HS-5 (cell line): ENCODE measurements around the gene LDB2.

Experiments used
- DNase-seq: peaks from one replicate; pipeline ENCODE4 v3.0.0-alpha.2; 2012; ENCODE audit warnings: low read depth

LDB2 gene

GRCh38 chr4:16884673-16885460 lies 13.6 kb downstream of the LDB2 start:
- DNase-seq = no peak

- DNase-seq = no peak
These were observed 14.6 kb downstream of the LDB2 start for GRCh38 chr4:16883806-16884205.

GRCh38 chr4:16881151-16881884 lies 17.1 kb downstream of the LDB2 start:
- DNase-seq = no peak

GRCh38 chr4:16875487-16875886 lies 23.0 kb downstream of the LDB2 start:
- no peak for DNase-seq

GRCh38 chr4:16869594-16870245 lies 28.7 kb downstream of the LDB2 start:
- DNase-seq = no peak

- no peak for DNase-seq
These were observed 29.8 kb downstream of the LDB2 start for GRCh38 chr4:16868674-16869073.

- DNase-seq = no peak
These were observed 30.6 kb downstream of the LDB2 start for GRCh38 chr4:16867827-16868226.

- no peak for DNase-seq
These were observed 31.5 kb downstream of the LDB2 start for GRCh38 chr4:16866974-16867373.

GRCh38 chr4:16865897-16866283 lies 32.6 kb downstream of the LDB2 start:
- no peak for DNase-seq

GRCh38 chr4:16865209-16865896 lies 33.1 kb downstream of the LDB2 start:
- DNase-seq = no peak

GRCh38 chr4:16864199-16864598 lies 34.2 kb downstream of the LDB2 start:
- no peak for DNase-seq

- no peak for DNase-seq
These were observed 35.7 kb downstream of the LDB2 start for GRCh38 chr4:16862697-16863096.

- DNase-seq = peak; percentile 68
These were observed 37.9 kb downstream of the LDB2 start for GRCh38 chr4:16860516-16860915.

GRCh38 chr4:16859031-16859430 lies 39.4 kb downstream of the LDB2 start:
- no peak for DNase-seq

GRCh38 chr4:16858275-16858752 lies 40.1 kb downstream of the LDB2 start:
- DNase-seq = no peak

GRCh38 chr4:16857425-16857824 lies 41.0 kb downstream of the LDB2 start:
- no peak for DNase-seq

GRCh38 chr4:16853640-16854039 lies 44.8 kb downstream of the LDB2 start:
- DNase-seq = no peak

GRCh38 chr4:16852644-16853043 lies 45.8 kb downstream of the LDB2 start:
- no peak for DNase-seq

- DNase-seq = no peak
These were observed 46.2 kb downstream of the LDB2 start for GRCh38 chr4:16852228-16852627.

GRCh38 chr4:16846540-16847117 lies 51.8 kb downstream of the LDB2 start:
- no peak for DNase-seq

- no peak for DNase-seq
These were observed 53.4 kb downstream of the LDB2 start for GRCh38 chr4:16844816-16845586.
